ENCODE results near the gene SLC16A12.

GRCh38 chr10:89458784-89459183, 76.6 kb downstream of the SLC16A12 start:
- TF ChIP-seq CTCF (IDR thresholded peaks at IDR 0.05) (no peak), POLR2A (IDR thresholded peaks at IDR 0.05) (no peak)
